Measurements from ENCODE around the gene SELENOS. TPM values are rescaled to one million over a fixed set of nuclear protein-coding genes. Genes with fewer than 3 reads are reported as not detected.

SELENOS gene
- total and polyA plus RNA-seq, 2 donors (not counting 3 experiments of a cell fraction or from before 2014, with no cell fraction given), result 70.4 to 101 TPM

DNA sequence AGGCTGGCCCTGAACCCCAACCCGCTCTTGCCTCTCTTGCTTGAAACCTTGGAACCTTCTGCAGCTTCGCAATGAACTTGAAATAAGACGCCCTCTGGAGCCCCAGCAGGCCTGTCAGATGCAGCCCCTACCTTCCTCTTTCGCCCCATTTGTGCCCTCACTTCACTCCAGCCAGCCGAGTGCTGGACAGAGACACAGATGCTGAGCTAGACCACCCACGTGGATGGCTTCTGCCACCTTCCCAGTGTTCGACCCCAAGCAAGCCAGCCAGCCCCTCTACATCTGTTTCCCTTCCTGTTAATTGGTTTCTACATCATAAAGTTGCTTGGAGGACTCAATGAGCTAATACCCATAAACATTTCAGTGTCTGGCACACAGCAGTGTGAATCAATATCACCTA is 41.6 kb upstream of the SELENOS start:
- no peaks in the 10 kb centered on the region for H3K4me1 ChIP-seq (ENCODE audit: control insufficient read depth, extremely low read depth, insufficient read depth, low read length)
- H3K9me3 ChIP-seq (replicated peaks; ENCODE audit: control insufficient read depth, insufficient read depth, low read length), result no peaks in the 10 kb centered on the region
- intact Hi-C loops (cut with micrococcal nuclease) (no loop called here), dilution Hi-C loops (cut with MboI; ENCODE audit: extremely low pct_ligation_motif_present, low sequenced_read_pairs) (no loop called here)
- DNase-seq (ENCODE audit: low read depth, low spot score), result no peak
- no TSS peak for BruUV-seq (replicated peaks)
- ChIA-PET CTCF (interaction anchor here (0.9 to 3.1 kb wide), 2 partner anchors 183 to 298 kb away, joined by 4 to 28 read pairs; no protein-coding TSS in a partner anchor), POLR2A (no interaction called here)
- H3K36me3 ChIP-seq (ENCODE audit: control insufficient read depth in 2 of 2, extremely low read depth in 1 of 2, insufficient read depth in 2 of 2, low read length in 2 of 2), result no peaks in the 10 kb centered on the region
- no peak for FAIRE-seq
- TF ChIP-seq POLR2AphosphoS5 (IDR thresholded peaks at IDR 0.05; ENCODE audit: insufficient read depth, low read depth, low read length) (no peak), EZH2 (IDR thresholded peaks at IDR 0.05; ENCODE audit: borderline replicate concordance, low read depth, low read length, severe bottlenecking) (no peak), MYC (IDR thresholded peaks at IDR 0.05; ENCODE audit: low read depth, low read length) (no peak), JUN (IDR thresholded peaks at IDR 0.05; ENCODE audit: borderline replicate concordance, insufficient read depth, insufficient read length, low read depth) (no peak), POLR2A (IDR thresholded peaks at IDR 0.05; ENCODE audit: low read depth, low read length) (no peak), GATA2 (IDR thresholded peaks at IDR 0.05; ENCODE audit: insufficient read depth, insufficient read length, low read depth, low read length) (no peak), FOS (IDR thresholded peaks at IDR 0.05; ENCODE audit: borderline replicate concordance, insufficient read depth, low read length) (no peak)
- TF ChIP-seq, protein P1, sequence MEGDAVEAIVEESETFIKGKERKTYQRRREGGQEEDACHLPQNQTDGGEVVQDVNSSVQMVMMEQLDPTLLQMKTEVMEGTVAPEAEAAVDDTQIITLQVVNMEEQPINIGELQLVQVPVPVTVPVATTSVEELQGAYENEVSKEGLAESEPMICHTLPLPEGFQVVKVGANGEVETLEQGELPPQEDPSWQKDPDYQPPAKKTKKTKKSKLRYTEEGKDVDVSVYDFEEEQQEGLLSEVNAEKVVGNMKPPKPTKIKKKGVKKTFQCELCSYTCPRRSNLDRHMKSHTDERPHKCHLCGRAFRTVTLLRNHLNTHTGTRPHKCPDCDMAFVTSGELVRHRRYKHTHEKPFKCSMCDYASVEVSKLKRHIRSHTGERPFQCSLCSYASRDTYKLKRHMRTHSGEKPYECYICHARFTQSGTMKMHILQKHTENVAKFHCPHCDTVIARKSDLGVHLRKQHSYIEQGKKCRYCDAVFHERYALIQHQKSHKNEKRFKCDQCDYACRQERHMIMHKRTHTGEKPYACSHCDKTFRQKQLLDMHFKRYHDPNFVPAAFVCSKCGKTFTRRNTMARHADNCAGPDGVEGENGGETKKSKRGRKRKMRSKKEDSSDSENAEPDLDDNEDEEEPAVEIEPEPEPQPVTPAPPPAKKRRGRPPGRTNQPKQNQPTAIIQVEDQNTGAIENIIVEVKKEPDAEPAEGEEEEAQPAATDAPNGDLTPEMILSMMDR (IDR thresholded peaks at IDR 0.05; ENCODE audit: extremely low read depth in 1 of 2, insufficient read depth in 1 of 2, low read depth in 1 of 2, low read length in 2 of 2), result no peak
- TF ChIP-seq, protein P2, sequence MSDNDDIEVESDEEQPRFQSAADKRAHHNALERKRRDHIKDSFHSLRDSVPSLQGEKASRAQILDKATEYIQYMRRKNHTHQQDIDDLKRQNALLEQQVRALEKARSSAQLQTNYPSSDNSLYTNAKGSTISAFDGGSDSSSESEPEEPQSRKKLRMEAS (IDR thresholded peaks at IDR 0.05; ENCODE audit: insufficient read depth, insufficient read length), result no peak
- H3K4me3 ChIP-seq (replicated peaks in 1 of 3; ENCODE audit: insufficient read depth in 1 of 3, low read depth in 1 of 3, low read length in 3 of 3), result no peak overlapping the region
- no peaks in the 10 kb centered on the region for H3K79me2 ChIP-seq (ENCODE audit: control insufficient read depth, insufficient read depth, low read length)
- no peak overlapping the region for H3K27ac ChIP-seq (ENCODE audit: insufficient read depth, low read depth, low read length)
- no peak overlapping the region for H2AFZ ChIP-seq (ENCODE audit: low read depth, low read length)
- no peaks in the 10 kb centered on the region for H3K9me1 ChIP-seq (replicated peaks; ENCODE audit: control insufficient read depth, extremely low read depth, insufficient read depth, low read length)
- H4K20me1 ChIP-seq (replicated peaks; ENCODE audit: control insufficient read depth, extremely low read depth, insufficient read depth, low read length), result no peaks in the 10 kb centered on the region
- no peak overlapping the region for H3K9ac ChIP-seq (replicated peaks; ENCODE audit: extremely low read depth, insufficient read depth, low read length)
- no peak overlapping the region for H3K4me2 ChIP-seq (ENCODE audit: insufficient read depth, low read length)
- no peaks in the 10 kb centered on the region for H3K27me3 ChIP-seq (ENCODE audit: control insufficient read depth in 2 of 2, insufficient read depth in 2 of 2, low read length in 2 of 2)
